HepG2 (cell line): Measurements from ENCODE around the gene DAB2IP. TPM values are rescaled to one million over a fixed set of nuclear protein-coding genes. Genes with fewer than 3 reads are reported as not detected.
A peak's percentile ranks its signal among the peaks of the same experiment; 100 is the strongest.

Experiments used
- ARNTL ChIP-seq: sonication (generic); formaldehyde crosslinking; IDR thresholded peaks from 2 replicates; pipeline ENCODE4 v1.4.0; 2020; ENCODE audit warnings: mild to moderate bottlenecking, missing genetic modification reagents
- ELF1 ChIP-seq: sonication (generic); formaldehyde crosslinking; IDR thresholded peaks from 2 replicates; pipeline ENCODE4 v1.4.0; 2020; ENCODE audit warnings: missing genetic modification reagents
- HHEX ChIP-seq: IDR thresholded peaks from 2 replicates; pipeline ENCODE4 v1.6.1; 2016; ENCODE audit warnings: control low read depth
- SIX4 ChIP-seq: sonication (generic); formaldehyde crosslinking; IDR thresholded peaks from 2 replicates; pipeline ENCODE4 v1.4.0; 2020; ENCODE audit warnings: missing genetic modification reagents
- TCF7L2 ChIP-seq: IDR thresholded peaks from 2 replicates; pipeline ENCODE4 v1.6.1; 2011; ENCODE audit warnings: mild to moderate bottlenecking, low read depth, low read length, moderate library complexity
- ZBTB7B ChIP-seq: sonication (generic); formaldehyde crosslinking; IDR thresholded peaks from 2 replicates; pipeline ENCODE4 v1.4.0; 2020; ENCODE audit warnings: missing genetic modification reagents
- ZNF619 ChIP-seq: sonication (generic); formaldehyde crosslinking; IDR thresholded peaks from 2 replicates; pipeline ENCODE4 v1.4.0; 2020; ENCODE audit warnings: mild to moderate bottlenecking, missing genetic modification reagents
- ZNF703 ChIP-seq: sonication (generic); formaldehyde crosslinking; IDR thresholded peaks from 2 replicates; pipeline ENCODE4 v1.5.1; 2020; ENCODE audit warnings: missing genetic modification reagents, mild to moderate bottlenecking, moderate library complexity, borderline replicate concordance
- ZNF776 ChIP-seq: sonication (generic); formaldehyde crosslinking; IDR thresholded peaks from 2 replicates; pipeline ENCODE4 v1.4.0; 2020; ENCODE audit warnings: mild to moderate bottlenecking, missing genetic modification reagents
- ZSCAN9 ChIP-seq: IDR thresholded peaks from 2 replicates; pipeline ENCODE4 v1.6.1; 2016; ENCODE audit warnings: borderline replicate concordance
- polyA plus RNA-seq, 8 experiments: library from polyadenylated mRNA; depleted of rRNA in 3 of 8; stranded (reverse) in 7 of 8; unstranded in 1 of 8; fragments of >200 nt; fragmentation: Illumina TruSeq in 4 of 8; extraction: Trizol in 4 of 8; gene quantifications; 2 replicates each; pipeline versions ENCODE4 v1.2.1 to v1.2.3, GENCODE V29; 2011 to 2016; ENCODE audit warnings: low read depth in 4 of 8, missing spikeins in 1 of 8, mixed read lengths in 1 of 8; ENCODE audit not compliant: insufficient read depth in 1 of 8
- total RNA-seq, 5 experiments: library from RNA; depleted of rRNA; stranded (reverse); fragments of >200 nt; fragmentation: Illumina TruSeq; extraction: Trizol; gene quantifications; 2 replicates each; pipeline ENCODE4 v1.2.3, GENCODE V29; 2016; ENCODE audit warnings: low read depth in 1 of 5
- TF ChIP-seq, protein P1 (sequence below): sonication (generic); formaldehyde crosslinking; IDR thresholded peaks from 2 replicates; pipeline ENCODE4 v1.5.1; 2020; ENCODE audit warnings: missing genetic modification reagents, mild to moderate bottlenecking, borderline replicate concordance
- TF ChIP-seq, protein P2 (sequence below): sonication (generic); formaldehyde crosslinking; conservative IDR thresholded peaks from 2 replicates; pipeline ENCODE4 v1.4.0; 2020; ENCODE audit warnings: missing genetic modification reagents
- TF ChIP-seq, protein P3 (sequence below), 2 experiments: fragments of 450-650 bp in 1 of 2; sonication (generic) in 1 of 2; formaldehyde crosslinking; IDR thresholded peaks; 2 replicates each; pipeline versions ENCODE4 v1.5.0 to v1.8.0; 2020 to 2022; ENCODE audit warnings: mild to moderate bottlenecking in 1 of 2, missing genetic modification reagents in 1 of 2
- TF ChIP-seq, protein P4 (sequence below), 2 experiments: sonication (generic) in 1 of 2; formaldehyde crosslinking in 1 of 2; IDR thresholded peaks; 2 replicates each; pipeline versions ENCODE4 v1.6.1 to v1.9.0; 2014 to 2022; ENCODE audit warnings: antibody characterized with exemption in 1 of 2, borderline replicate concordance in 1 of 2, inconsistent platforms in 1 of 2, low read depth in 1 of 2, missing genetic modification reagents in 1 of 2
- TF ChIP-seq, protein P5 (sequence below): sonication (generic); formaldehyde crosslinking; IDR thresholded peaks from 2 replicates; pipeline ENCODE4 v1.4.0; 2020; ENCODE audit warnings: mild to moderate bottlenecking, missing genetic modification reagents
- TF ChIP-seq, protein P6 (sequence below): IDR thresholded peaks from 2 replicates; pipeline ENCODE4 v1.6.1; 2016; ENCODE audit warnings: control low read depth

The DAB2IP gene
- total and polyA plus RNA-seq, 2 of the 13 experiments (the other 11 are each of a cell fraction or from before 2014, with no cell fraction given), result 25.3 to 37.9 TPM

DNA sequence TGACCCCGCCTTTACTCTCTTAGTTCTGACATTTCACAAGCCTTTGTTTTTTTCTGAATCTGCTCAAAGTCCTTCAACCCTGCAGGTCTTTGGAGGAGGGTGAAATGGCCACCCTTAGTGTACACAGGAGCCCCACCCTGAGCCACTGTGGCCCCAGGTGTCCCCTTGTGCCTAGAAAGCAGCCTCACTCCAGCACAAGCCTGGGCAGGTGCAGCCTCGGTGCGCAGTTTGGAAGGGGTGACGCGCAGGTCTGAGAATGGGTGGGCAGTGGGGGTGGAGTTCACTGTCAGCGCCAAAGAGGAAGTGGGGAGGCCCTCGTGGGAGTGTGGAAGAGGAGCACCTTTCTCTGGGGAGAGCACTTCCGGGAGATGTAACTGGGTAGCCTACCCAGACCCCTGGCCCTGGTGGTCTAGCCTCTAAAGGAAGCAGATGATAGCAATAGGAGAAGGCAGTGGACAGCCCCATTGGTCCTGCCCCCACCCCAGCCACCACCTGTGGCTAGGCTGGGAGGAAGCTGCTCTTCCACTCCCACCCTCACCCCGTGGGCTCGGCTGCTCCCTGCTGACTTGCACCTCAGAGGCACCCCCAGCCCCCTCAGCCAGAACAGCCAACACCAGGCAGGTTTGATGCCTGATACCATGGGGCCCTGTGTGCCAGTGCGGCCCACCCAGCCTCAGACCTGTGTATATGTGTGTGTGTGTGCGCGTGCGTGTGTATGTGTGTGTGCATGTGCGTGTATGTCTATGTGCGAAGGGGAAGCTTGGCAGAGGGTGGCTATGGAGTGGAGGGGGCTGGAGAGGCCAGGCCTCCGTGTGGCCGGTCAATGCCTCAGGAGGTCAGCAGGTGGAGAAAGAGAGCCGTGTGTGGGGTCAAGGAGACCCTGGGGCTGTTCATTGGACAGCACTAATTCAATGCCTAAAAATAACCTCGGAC is 16.8 kb upstream of the DAB2IP start (continued):
- TF ChIP-seq, protein P1, sequence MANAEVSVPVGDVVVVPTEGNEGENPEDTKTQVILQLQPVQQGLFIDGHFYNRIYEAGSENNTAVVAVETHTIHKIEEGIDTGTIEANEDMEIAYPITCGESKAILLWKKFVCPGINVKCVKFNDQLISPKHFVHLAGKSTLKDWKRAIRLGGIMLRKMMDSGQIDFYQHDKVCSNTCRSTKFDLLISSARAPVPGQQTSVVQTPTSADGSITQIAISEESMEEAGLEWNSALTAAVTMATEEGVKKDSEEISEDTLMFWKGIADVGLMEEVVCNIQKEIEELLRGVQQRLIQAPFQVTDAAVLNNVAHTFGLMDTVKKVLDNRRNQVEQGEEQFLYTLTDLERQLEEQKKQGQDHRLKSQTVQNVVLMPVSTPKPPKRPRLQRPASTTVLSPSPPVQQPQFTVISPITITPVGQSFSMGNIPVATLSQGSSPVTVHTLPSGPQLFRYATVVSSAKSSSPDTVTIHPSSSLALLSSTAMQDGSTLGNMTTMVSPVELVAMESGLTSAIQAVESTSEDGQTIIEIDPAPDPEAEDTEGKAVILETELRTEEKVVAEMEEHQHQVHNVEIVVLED (CRISPR knock-in tag), result no peak
- TF ChIP-seq TCF7L2 (no peak), ELF1 (CRISPR knock-in tag) (no peak), ARNTL (CRISPR knock-in tag) (no peak), ZNF619 (CRISPR knock-in tag) (no peak), ZBTB7B (CRISPR knock-in tag) (no peak; the same call in 1 of the 2 replicates), ZSCAN9 (CRISPR knock-in tag) (0 out of 2 replicates have a peak, but pooled peaks have one; percentile 33), ZNF776 (no peak), SIX4 (CRISPR knock-in tag) (no peak), ZNF703 (CRISPR knock-in tag) (no peak), HHEX (no peak)
- TF ChIP-seq, protein P2, sequence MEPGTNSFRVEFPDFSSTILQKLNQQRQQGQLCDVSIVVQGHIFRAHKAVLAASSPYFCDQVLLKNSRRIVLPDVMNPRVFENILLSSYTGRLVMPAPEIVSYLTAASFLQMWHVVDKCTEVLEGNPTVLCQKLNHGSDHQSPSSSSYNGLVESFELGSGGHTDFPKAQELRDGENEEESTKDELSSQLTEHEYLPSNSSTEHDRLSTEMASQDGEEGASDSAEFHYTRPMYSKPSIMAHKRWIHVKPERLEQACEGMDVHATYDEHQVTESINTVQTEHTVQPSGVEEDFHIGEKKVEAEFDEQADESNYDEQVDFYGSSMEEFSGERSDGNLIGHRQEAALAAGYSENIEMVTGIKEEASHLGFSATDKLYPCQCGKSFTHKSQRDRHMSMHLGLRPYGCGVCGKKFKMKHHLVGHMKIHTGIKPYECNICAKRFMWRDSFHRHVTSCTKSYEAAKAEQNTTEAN (CRISPR knock-in tag), result no peak
- TF ChIP-seq, protein P3, sequence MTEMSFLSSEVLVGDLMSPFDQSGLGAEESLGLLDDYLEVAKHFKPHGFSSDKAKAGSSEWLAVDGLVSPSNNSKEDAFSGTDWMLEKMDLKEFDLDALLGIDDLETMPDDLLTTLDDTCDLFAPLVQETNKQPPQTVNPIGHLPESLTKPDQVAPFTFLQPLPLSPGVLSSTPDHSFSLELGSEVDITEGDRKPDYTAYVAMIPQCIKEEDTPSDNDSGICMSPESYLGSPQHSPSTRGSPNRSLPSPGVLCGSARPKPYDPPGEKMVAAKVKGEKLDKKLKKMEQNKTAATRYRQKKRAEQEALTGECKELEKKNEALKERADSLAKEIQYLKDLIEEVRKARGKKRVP (CRISPR knock-in tag; IDR thresholded peaks at IDR 0.05), result 0 out of 4 replicates have a peak, but pooled peaks of 1 of the 2 experiments have one; percentile 19
- TF ChIP-seq, protein P4, sequence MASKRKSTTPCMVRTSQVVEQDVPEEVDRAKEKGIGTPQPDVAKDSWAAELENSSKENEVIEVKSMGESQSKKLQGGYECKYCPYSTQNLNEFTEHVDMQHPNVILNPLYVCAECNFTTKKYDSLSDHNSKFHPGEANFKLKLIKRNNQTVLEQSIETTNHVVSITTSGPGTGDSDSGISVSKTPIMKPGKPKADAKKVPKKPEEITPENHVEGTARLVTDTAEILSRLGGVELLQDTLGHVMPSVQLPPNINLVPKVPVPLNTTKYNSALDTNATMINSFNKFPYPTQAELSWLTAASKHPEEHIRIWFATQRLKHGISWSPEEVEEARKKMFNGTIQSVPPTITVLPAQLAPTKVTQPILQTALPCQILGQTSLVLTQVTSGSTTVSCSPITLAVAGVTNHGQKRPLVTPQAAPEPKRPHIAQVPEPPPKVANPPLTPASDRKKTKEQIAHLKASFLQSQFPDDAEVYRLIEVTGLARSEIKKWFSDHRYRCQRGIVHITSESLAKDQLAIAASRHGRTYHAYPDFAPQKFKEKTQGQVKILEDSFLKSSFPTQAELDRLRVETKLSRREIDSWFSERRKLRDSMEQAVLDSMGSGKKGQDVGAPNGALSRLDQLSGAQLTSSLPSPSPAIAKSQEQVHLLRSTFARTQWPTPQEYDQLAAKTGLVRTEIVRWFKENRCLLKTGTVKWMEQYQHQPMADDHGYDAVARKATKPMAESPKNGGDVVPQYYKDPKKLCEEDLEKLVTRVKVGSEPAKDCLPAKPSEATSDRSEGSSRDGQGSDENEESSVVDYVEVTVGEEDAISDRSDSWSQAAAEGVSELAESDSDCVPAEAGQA (IDR thresholded peaks at IDR 0.05; ENCODE audit: low read depth), result no peak
- TF ChIP-seq, protein P4 (CRISPR knock-in tag; IDR thresholded peaks at IDR 0.05; ENCODE audit: borderline replicate concordance), result no peak
- TF ChIP-seq, protein P5, sequence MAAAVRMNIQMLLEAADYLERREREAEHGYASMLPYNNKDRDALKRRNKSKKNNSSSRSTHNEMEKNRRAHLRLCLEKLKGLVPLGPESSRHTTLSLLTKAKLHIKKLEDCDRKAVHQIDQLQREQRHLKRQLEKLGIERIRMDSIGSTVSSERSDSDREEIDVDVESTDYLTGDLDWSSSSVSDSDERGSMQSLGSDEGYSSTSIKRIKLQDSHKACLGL (CRISPR knock-in tag), result 0 out of 2 replicates have a peak, but pooled peaks have one; percentile 21
- TF ChIP-seq, protein P6, sequence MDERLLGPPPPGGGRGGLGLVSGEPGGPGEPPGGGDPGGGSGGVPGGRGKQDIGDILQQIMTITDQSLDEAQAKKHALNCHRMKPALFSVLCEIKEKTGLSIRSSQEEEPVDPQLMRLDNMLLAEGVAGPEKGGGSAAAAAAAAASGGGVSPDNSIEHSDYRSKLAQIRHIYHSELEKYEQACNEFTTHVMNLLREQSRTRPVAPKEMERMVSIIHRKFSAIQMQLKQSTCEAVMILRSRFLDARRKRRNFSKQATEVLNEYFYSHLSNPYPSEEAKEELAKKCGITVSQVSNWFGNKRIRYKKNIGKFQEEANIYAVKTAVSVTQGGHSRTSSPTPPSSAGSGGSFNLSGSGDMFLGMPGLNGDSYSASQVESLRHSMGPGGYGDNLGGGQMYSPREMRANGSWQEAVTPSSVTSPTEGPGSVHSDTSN (CRISPR knock-in tag), result no peak
